ENCODE results near the gene ADAM12.

ADAM12 gene, protein sequence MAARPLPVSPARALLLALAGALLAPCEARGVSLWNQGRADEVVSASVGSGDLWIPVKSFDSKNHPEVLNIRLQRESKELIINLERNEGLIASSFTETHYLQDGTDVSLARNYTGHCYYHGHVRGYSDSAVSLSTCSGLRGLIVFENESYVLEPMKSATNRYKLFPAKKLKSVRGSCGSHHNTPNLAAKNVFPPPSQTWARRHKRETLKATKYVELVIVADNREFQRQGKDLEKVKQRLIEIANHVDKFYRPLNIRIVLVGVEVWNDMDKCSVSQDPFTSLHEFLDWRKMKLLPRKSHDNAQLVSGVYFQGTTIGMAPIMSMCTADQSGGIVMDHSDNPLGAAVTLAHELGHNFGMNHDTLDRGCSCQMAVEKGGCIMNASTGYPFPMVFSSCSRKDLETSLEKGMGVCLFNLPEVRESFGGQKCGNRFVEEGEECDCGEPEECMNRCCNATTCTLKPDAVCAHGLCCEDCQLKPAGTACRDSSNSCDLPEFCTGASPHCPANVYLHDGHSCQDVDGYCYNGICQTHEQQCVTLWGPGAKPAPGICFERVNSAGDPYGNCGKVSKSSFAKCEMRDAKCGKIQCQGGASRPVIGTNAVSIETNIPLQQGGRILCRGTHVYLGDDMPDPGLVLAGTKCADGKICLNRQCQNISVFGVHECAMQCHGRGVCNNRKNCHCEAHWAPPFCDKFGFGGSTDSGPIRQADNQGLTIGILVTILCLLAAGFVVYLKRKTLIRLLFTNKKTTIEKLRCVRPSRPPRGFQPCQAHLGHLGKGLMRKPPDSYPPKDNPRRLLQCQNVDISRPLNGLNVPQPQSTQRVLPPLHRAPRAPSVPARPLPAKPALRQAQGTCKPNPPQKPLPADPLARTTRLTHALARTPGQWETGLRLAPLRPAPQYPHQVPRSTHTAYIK

DNA sequence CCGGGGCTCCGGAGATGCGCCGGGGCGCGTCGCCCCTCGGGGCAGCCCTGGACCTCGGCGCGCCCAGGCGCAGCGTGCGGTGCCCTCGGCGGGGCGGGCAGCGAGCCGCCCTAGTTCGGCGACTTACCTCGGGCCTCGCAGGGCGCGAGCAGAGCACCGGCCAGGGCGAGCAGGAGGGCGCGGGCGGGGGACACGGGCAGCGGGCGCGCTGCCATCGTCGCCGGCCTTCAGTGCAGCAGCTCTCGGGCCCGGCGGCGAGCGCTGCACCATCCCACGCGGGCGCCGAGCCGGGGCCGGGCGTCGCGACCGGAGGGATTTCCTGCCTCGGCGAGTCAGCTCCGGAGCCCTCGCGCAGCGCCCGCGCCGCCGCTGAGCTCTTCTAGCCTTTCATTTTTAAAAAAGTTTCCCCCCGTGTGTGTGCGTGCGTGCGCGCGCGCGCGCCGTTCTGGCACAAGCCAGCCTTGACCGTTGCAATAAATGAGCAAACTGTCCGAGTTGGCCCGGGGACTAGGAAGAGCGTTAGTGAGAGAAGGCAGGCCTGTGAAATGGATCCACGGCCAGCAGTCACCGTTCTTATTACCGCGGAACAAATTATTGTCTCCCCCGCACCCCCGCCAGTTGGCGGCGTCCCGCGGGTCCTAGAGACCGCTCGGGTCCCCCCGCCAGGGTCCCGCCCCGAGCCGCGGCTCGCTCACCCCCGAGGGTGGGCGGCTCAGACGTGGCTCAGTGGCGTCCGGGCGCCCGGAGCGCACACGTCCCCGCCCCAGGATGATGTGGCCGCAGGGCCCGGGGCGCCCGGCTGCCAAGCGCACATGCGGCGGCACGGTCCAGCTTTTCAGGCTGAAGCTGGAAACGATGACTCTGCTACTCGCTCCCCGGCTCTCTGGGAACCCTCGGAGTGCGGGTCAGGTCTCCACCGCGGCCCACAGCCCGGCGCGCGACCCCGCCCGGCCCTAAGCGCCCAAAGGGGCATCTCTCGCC is at the start of gene ADAM12:
TSS of gene ADAM12 (minus strand) at position 547 of the 981 bp plus-strand sequence. CDS start at position 215, 332 bp downstream.
- peak; percentile 76 for DNase-seq

DNA sequence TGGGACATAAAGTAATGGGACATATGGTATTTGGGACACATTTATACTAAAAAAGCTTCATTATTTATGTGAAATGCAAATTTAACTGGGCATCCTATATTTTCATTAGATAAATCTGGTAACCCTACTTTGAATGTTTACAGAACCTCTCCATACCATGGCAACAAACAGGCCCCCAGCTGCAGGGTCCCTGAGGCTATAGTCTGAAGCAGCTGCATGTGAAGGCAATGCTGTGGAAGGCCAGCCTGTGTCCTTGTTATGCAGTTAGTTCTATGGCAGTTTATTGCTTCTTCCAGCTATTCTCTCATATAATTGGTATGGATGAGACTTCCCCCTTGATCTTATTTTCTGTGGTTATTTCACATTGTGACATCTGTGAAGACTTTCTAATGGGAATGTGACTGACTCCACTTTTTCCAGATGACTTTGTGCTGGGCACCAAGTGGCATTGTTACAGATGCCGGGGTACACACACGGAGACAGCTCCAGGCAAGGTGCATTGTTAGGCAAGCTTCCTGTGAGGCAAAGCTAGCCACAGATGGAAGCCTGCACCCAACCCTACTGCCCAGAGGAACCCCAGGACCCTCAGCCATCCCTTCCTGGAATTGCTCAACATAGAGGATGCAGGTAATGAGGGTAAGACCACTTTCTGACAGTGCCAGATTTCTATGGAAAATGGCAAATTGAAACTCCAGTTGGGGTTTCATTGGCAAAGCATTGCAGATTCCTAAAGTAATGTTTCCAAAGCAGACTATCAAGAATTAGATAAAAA is 49.5 kb upstream of the ADAM12 start:
- DNase-seq, result no peak

DNA sequence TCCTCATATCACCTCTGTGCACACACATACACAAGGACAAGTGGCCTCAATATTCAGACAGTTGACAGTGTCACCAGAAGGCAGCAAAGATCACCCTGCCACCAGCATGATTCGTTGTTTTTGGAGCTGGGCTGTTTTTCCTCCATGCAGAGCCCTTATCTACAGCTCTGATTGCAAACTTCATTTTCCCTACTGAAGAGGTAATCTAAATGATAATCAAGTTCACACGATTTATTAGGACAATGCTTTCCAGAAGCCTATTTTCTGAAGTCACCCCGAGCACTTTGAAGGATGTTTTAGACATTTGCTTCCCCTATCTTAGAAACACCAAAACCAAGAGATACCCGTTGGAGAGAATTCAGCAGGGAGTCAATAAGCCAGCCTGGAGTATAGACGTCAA is 46.0 kb upstream of the ADAM12 start:
- DNase-seq, result no peak

DNA sequence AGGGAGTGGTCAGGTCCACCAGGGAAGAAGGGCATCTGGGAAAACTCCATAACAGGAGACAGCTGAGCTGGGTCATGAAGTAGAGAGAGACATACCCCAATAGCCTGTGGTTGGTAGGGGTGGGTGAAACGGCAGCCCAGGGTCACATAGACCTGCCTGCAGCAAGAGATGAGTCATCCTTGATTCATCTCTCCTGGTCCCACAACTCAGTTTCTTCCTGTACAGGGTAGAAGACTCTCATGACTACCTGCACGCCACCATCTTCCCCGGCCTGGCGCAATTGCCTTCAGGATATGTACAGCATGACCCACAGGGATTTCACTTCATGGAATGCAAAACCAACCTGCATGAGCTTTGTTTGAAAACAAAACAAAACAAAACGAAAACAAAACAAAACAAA is 45.1 kb upstream of the ADAM12 start:
- DNase-seq, result no peak

DNA sequence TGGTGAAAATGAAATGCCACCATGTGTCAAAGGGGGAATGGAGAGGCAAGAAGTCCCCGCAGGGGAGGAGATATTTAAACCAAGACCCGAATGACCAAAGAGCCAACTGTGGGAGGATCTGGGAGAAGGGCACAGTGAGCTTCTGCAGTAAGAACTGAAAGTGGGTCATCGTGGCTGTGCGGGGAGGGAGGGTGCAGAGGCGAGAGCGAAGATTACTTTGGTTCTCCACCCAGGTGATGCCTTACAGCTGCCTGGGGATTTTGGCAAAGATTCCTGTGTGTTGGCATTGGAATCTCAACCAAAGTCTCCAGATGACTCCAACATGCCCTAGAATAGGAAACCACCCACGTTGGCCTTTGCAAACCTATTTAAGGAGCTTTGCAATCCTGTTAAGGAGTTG is 44.2 kb upstream of the ADAM12 start:
- no peak for DNase-seq

DNA sequence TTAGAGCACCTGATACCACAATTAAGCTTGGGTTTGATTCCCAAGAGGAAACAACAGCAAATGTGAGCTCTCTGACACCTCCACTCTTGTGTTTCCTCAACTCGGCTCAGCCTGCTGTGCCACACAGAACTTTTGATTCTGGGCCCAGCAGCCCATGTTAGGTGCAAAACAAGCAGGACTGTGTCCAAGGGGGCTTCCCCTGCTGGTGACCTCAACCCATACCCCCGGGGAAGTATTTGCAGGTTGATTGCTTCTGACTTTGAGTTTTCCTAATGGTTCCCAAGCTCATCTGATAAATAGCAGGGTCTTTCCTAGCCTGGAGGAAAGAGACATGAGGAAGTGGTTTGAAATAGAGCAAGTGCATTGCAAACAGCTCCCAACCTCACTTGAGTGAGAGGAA is 43.5 kb upstream of the ADAM12 start:
- DNase-seq, result no peak

DNA sequence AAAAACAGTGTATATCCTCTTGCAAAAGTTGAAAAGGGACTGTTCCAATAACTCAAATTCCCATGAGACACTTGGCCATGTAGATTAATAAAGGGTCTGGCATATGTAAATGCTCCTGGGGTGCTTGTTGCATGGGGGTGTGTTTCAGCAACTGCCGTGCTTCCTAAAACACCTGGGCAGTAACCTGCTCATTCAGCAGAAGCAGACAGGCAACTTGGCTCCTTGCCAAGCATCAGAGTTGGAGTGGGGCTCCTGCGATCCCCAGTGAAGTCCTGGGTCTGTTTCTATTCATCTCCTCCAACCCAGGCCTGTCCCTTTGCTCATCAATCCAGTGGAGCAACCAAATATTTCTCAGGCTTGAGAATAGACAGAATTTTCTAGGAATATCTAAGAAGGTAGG is 42.2 kb upstream of the ADAM12 start:
- DNase-seq, result no peak

DNA sequence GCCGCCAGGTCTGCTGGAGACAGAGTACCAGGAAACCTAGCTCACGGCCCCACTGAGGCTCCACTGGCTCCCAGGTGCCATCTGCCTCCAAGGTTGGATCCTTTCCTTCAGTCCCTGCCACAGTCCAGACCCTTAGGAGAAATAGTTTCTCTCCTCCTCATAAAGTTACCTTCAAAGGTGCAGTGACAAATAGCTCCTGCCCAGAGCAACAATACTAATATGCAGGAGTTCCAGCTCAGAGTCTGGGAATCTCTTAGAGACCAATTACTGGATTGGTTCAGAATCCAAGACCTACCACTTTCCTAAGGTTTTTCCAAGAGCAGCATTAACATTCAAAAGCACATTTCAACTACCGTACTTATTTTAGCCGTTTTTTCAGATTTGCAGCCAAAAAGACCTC is 41.0 kb upstream of the ADAM12 start:
- no peak for DNase-seq

DNA sequence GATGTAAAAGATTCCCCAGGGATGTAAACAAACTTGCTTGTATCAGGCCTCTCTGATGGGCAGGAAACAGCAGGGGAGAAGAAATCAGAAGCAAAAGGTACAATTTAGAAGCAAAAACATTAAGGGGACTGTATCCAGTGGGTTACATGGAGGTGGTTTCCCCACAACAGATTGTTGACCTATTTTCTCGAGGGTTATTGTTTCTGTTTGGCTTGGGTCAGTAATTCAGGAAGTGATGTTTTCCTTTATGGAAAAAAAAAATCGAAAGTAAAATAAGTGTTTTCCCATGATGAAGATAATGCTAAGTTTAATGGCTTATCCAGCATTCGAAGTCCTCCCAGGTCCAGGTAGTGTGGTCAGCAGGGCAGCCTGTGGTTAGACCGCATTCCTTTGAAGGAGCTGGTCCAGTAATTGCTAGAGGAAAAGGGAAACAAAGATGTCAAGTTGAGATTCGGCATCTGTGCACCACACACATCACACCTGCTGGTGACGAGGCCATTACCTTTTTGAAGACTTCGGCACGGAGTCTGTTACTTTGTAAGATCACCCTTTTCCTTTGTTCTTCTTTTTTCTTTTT is 37.3 kb upstream of the ADAM12 start:
- DNase-seq, result no peak

DNA sequence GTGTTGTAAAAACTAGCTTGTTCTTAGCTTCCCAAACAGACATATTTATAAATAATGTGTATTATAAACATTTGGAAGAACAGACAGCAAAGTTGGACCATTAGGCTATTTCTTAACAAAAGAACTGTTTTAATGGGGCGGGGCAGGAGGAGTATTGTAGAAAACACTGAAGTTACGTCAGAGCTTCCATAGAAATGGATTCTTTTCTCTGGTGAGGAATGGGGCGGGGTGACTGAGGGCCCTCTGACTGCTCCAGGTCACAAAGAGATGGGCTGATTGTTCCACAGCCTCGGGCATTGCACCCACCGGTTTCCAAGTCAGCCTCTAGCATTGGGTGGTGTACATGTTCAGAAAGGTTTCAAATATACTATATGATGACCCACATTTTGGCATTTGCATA is 36.8 kb upstream of the ADAM12 start:
- no peak for DNase-seq

DNA sequence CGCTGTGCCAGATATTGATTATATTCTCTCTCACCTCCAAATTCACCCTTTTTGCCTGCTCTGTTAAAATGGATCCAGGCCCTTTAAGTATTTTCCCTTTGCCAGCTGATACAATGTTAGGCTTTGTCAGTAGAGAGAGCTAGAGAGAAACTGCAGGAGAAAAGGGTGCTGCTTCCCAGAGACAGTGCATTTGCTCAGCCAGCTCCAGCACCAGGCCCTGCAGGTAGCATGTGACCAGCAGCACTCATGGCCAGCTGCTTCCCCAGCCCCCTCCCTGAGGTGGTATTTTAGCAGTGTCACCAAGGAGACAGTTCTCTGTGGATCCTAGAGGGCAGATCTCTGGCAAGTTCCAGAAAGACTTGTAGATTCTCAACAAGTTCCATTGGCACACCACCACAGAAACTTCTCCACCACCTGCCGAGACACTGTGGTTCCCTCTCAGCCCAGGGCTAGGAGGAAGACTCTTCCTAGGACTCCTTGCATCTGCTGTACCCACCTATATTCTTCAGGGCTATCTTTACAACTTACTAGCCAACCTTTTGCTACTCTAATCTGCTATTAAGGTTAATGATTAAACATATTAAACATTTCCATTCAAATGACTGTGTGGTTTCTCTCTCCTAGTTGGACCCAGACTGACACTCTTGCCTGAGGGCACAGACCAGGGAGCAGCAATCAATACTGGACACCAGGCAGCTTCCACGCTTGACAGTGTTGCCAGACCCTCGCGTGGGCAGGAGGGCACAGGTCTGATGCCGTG is 35.6 kb upstream of the ADAM12 start:
- DNase-seq, result no peak

DNA sequence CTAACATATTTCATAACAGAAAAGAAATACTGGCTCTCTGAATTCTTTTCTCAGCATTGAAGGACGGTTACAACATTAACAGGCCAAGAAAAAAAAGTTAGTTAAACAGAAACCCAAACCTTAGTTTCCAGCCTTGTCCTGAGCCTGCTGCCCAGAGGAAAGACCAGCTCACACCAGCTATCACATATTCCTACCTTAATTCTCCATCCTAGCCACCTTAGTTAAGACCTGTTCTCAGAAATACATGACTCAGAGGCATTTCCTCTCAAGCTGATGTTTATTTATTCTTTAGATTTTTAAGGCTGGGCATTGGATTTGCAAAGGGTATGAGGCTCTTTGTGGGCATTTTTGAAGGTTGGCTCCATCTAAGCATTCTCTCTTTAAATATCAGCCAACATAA is 34.3 kb upstream of the ADAM12 start:
- DNase-seq, result no peak

DNA sequence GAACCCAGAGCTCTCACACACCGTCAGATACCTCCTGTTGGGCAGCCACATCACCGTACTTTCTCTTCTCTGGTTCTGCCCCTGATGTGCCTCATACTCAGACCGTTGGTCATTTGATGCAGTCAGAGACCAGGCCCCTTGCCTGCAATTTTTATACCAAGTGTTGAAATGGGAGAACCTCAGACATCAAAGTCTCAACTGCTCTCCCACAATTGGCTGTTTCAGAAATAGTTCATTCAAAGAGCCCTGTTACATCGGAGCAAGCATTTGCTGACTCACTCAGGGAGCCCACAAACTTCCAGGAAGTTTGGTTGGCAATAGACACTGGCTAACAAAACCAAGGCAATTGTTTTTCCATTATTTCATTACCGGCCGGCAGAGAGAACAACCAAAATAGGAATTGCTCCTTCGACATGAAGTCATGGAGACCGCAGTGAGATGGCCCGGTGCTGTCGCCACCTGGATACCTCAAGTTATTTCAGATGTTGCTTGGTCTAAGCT is 33.5 kb upstream of the ADAM12 start:
- DNase-seq, result no peak

DNA sequence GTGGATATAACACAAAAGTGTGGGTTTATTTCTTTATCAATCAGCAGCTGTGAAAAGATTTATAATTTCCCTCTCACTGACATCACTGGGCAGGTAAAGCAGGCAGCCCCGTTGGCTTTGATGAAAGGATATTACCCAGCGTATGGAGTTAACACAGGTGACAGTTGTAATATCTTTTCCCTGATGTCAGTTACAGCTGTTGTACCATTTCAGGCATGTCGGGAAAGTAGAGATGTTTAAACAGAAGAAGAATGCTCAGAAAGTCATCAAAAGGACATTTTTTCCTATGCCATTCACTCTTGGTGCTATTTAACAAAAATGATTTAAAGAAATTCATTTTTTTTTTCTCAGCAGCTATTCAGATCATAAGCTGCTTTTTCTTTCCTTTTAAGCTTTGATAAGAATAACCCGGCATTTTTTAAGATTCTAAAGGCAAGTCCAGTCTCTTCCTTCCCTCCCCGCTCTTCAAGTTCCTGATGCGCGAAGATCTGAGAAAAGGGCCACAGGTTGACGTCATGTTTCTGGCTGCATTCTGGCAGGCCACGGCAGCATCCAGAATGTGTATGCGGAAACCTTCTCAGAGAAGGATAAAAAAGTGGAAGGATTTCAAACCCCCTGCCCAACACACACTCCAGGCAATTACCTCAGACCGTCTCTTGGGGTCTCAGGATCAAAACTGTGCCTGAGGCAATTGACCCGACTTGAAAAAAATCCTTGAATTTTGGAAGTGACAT is 32.5 kb upstream of the ADAM12 start:
- DNase-seq, result no peak

DNA sequence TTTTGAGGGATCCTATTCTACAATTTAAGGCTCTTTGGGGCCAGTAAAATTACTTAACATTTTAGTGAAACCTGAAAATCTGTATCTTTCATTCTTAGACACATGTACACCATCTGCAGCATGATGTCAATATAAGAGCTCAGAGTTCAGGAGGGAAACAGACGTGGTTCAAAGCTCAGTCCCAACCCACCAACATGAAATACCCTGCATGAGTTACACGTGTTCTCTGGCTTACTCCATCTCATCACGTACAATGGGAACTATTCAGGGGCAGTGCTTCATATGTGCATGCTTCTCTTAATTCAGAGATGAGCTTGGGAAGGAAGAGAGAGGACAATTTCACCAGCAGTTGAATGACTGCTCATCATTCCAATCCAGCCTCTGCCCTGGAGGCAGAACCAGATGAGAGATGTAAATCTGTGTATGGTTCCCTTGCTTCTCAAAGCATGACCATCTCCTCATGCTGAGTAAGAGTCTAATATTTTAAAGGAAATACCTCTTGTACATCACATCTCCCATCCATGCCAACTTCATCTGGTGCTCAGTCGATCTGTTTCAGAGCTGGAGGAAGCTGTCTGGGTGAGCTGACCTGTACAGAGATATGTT is 29.0 kb upstream of the ADAM12 start:
- DNase-seq, result no peak

DNA sequence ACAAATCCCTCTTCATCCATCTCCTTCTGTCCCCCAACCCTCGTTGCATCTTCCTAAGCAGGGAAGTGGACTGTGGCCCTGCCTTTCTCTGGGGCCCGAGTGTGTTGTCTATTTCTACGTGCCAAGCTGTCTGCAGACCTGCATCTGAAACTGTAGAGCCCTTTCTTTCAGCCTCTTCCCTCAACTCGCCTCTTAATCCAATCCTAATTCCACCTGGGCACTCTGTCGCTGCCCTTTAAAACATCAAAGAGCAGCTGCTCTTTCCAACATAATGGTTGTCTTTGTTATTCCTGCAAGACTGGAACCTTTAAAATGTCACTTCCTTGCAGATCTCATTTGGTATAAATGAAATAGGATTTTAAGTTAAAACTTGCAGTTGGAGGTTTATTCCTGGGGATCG is 21.5 kb upstream of the ADAM12 start:
- no peak for DNase-seq

DNA sequence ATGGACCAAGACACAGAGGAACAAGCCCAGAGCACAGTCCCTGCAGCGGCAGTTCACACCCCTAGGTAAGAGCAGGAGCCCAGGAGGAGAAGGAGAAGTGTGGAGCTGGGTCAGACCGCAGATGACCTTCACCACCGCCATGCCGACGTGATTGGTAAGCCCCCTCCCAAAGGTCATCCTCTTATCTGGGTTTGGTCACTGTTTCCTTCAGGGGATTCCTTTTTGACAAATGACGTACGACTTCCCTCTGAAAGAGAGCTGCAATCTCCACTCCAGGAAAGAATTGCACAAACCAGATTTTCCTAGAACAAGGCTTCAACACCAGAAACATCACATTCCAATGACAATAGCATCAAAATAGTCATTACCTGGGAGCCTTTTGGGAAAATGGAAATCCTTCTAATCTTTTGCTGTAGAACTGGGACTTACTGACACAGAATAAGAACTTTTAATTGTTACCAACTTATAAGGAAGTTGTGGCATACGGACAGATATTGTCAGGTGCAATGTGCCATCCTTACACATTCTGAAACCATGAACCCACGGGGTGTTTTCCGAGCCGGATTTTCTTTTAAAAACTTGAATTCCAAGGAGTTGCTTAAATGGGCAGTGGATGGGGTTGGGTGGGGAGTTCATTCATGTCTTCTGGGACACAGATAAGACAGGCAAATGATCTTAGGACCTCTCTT is 20.8 kb upstream of the ADAM12 start:
- no peak for DNase-seq

DNA sequence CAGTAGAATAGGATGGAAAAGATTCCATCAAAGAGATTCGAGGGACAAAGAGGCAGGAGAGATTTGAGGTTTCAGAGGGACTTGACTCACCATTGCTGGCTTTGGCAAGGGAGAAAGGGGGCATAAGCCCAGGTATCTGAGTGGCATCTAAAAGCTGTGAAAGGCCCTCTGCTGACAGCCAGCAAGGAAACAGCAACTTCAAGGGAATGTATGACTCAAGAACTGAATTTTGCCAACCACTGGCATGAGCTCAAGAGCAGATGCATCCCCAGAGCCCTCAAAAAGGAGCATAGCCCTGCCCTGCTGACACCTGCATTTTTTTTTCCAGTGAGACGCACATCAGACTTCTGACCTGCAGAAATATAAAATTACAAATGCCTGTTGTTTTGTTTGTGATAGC is 19.6 kb upstream of the ADAM12 start:
- no peak for DNase-seq

DNA sequence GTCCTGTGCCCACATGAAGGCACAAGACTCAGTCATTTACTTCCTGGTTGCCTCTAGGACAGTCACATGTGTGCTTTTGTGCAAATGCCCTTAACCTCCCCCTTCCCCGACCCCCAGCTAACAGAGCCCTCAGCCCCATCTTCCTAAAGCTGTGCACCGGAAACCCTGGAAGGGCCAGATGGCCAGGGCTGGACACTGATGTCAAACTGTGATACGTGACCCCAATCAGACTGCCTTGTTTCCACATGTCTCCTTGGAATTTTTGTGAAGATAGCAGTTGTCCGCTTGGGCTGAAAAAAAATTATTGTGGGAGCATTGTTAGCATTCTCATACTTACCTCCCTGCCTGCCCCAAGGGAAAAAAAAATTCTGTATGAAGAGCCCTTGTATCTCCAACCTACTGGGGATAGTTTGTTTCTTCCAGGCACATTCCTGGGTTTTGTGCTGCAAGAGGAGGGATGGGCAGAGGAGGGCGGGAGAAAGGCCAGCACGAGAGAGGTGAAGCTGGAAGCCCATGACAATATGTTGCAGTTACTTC is 17.0 kb upstream of the ADAM12 start:
- DNase-seq, result no peak
